Natural killer cell (primary cell): Measurements from ENCODE around the gene THBS1. TPM values are rescaled to one million over a fixed set of nuclear protein-coding genes. Genes with fewer than 3 reads are reported as not detected.

ENCODE experiments used
- ATAC-seq, 3 donors: fragments of 150-1000 bp in 2 of 3; fragments of 200-7000 bp in 1 of 3; cut with Tn5 transposase; 1 replicate in 1 of 3; 2 replicates in 2 of 3; pipeline ENCODE4 v1.10.0; 2021; ENCODE audit warnings: mild to moderate bottlenecking in 2 of 3, moderate library complexity in 2 of 3
- DNase-seq, 2 donors: peaks; one replicate each; pipeline versions ENCODE4 v3.0.0 to v3.0.0-alpha.2; 2013 to 2021; ENCODE audit warnings: mixed read lengths in 1 of 2
- H3K27ac ChIP-seq: one replicate; pipeline ENCODE4 v1.5.1; 2013; ENCODE audit warnings: mild to moderate bottlenecking, low read length
- H3K27me3 ChIP-seq: one replicate; pipeline ENCODE4 v1.6.1; 2013; ENCODE audit warnings: low read length; ENCODE audit not compliant: control insufficient read depth, insufficient read depth
- H3K36me3 ChIP-seq: one replicate; pipeline ENCODE4 v1.6.1; 2013; ENCODE audit warnings: low read length; ENCODE audit not compliant: control insufficient read depth, insufficient read depth
- H3K4me1 ChIP-seq: one replicate; pipeline ENCODE4 v1.6.1; 2013; ENCODE audit warnings: low read length; ENCODE audit not compliant: control insufficient read depth, insufficient read depth
- H3K4me3 ChIP-seq: one replicate; pipeline ENCODE4 v1.5.1; 2013; ENCODE audit warnings: low read length
- H3K9me3 ChIP-seq: one replicate; pipeline ENCODE4 v1.6.1; 2013; ENCODE audit warnings: low read length; ENCODE audit not compliant: control insufficient read depth, insufficient read depth
- H3K27ac Mint-ChIP-seq, 2 donors: one replicate each; pipeline ENCODE4 v1.8.0; 2022; ENCODE audit warnings: mild to moderate bottlenecking in 2 of 2, mixed read lengths in 2 of 2, moderate library complexity in 1 of 2
- H3K27me3 Mint-ChIP-seq, 2 donors: one replicate each; pipeline ENCODE4 v1.8.0; 2022; ENCODE audit warnings: low read depth in 2 of 2, mixed read lengths in 2 of 2
- H3K36me3 Mint-ChIP-seq: one replicate; pipeline ENCODE4 v1.8.0; 2022; ENCODE audit warnings: mixed read lengths
- H3K4me1 Mint-ChIP-seq, 2 donors: one replicate each; pipeline ENCODE4 v1.8.0; 2022; ENCODE audit warnings: mixed read lengths in 2 of 2
- H3K4me3 Mint-ChIP-seq: one replicate; pipeline ENCODE4 v1.8.0; 2022; ENCODE audit warnings: mild to moderate bottlenecking, moderate library complexity, mixed read lengths
- H3K9me3 Mint-ChIP-seq, 2 donors: one replicate each; pipeline ENCODE4 v1.8.0; 2022; ENCODE audit warnings: mixed read lengths in 2 of 2
- CTCF ChIP-seq: fragments of 200-600 bp; IDR thresholded peaks from one replicate; pipeline ENCODE4 v1.8.0; 2022; ENCODE audit warnings: antibody characterized with exemption
- WGBS: methylation state at CpG from one replicate; pipeline ENCODE4 v1.1.7; 2013; ENCODE audit warnings: missing lambda C conversion rate; ENCODE audit not compliant: insufficient coverage; 5-methylcytosine and 5-hydroxymethylcytosine counted together
- intact Hi-C: fragments of 100-400 bp; cut with micrococcal nuclease; formaldehyde crosslinking; loops from one replicate; pipeline ENCODE4 v1.14.2; 2022
- total RNA-seq, 4 donors: library from RNA; stranded (reverse); fragments of 120-200 nt in 1 of 4; gene quantifications; one replicate each; pipeline versions ENCODE4 v1.2.3 to v1.2.4, GENCODE V29; 2013 to 2022

Gene THBS1
- total RNA-seq, 3 donors from 2014 or later (not counting 1 experiment from before 2014, with no cell fraction given): 27.1 to 43.3 (median 38.3) TPM

GRCh38 chr15:39538936-39539335 lies 41.9 kb upstream of the THBS1 start:
- no peak for ATAC-seq
- intact Hi-C loops: no loop called here
- H3K9me3 ChIP-seq: no peaks in the 10 kb centered on the region
- Mint-ChIP-seq H3K27ac (no peak overlapping the region), H3K27me3 (peaks cover 5 to 8% of the 10 kb centered on the region in 2 donors), H3K9me3 (no peaks in the 10 kb centered on the region), H3K36me3 (no peaks in the 10 kb centered on the region), H3K4me1 (no peaks in the 10 kb centered on the region), H3K4me3 (no peak overlapping the region)
- WGBS: 100% methylated on average over 2 of the region's 3 CpGs
- H3K36me3 ChIP-seq: no peaks in the 10 kb centered on the region
- DNase-seq: no peak
- H3K4me3 ChIP-seq: no peak overlapping the region
- H3K27me3 ChIP-seq: no peaks in the 10 kb centered on the region
- no peaks in the 10 kb centered on the region for H3K4me1 ChIP-seq
- no peak overlapping the region for H3K27ac ChIP-seq
- TF ChIP-seq CTCF: no peak

- Histone ChIP-seq H3K4me3 (no peak overlapping the region), H3K36me3 (no peaks in the 10 kb centered on the region), H3K4me1 (no peaks in the 10 kb centered on the region), H3K27ac (no peak overlapping the region), H3K27me3 (no peaks in the 10 kb centered on the region), H3K9me3 (no peaks in the 10 kb centered on the region)
- Mint-ChIP-seq H3K27me3 (peaks cover 2 to 4% of the 10 kb centered on the region in 2 donors), H3K4me1 (no peaks in the 10 kb centered on the region), H3K36me3 (no peaks in the 10 kb centered on the region), H3K9me3 (no peaks in the 10 kb centered on the region), H3K4me3 (no peak overlapping the region), H3K27ac (no peak overlapping the region)
- WGBS: 94% methylated on average over 2 of the region's 2 CpGs
- intact Hi-C loops: no loop called here
- no peak for ATAC-seq
- no peak for DNase-seq
- TF ChIP-seq CTCF: no peak
These were observed 41.4 kb upstream of the THBS1 start for GRCh38 chr15:39539466-39539865.

GRCh38 chr15:39539973-39540558 lies 40.8 kb upstream of the THBS1 start:
- no peak for TF ChIP-seq CTCF
- Mint-ChIP-seq H3K4me1 (no peaks in the 10 kb centered on the region), H3K4me3 (no peak overlapping the region), H3K27ac (no peak overlapping the region), H3K36me3 (peaks cover 6% of the 10 kb centered on the region), H3K27me3 (peaks cover 5 to 9% of the 10 kb centered on the region in 2 donors), H3K9me3 (peaks cover 0 to 5% of the 10 kb centered on the region in 2 donors)
- peaks cover 1% of the 10 kb centered on the region for H3K27me3 ChIP-seq
- H3K36me3 ChIP-seq: no peaks in the 10 kb centered on the region
- no peaks in the 10 kb centered on the region for H3K9me3 ChIP-seq
- H3K4me1 ChIP-seq: no peaks in the 10 kb centered on the region
- H3K27ac ChIP-seq: no peak overlapping the region
- intact Hi-C loops: no loop called here
- ATAC-seq: no peak
- no peak overlapping the region for H3K4me3 ChIP-seq
- no peak for DNase-seq
- WGBS: 86% methylated on average over 3 of the region's 3 CpGs
